B cell (primary cell): ENCODE measurements around the gene CKAP2L. TPM values are rescaled to one million over a fixed set of nuclear protein-coding genes. Genes with fewer than 3 reads are reported as not detected.

Experiments used
- ATAC-seq: fragments of 200-7000 bp; cut with Tn5 transposase; one replicate; pipeline ENCODE4 v1.10.0; 2021; ENCODE audit warnings: low read depth, mild to moderate bottlenecking, moderate number of reproducible peaks, moderate library complexity
- CTCF ChIA-PET: fragments of 350-600 bp; sonication (Branson Sonifier 250); formaldehyde crosslinking; loops from one replicate; lab custom pipeline; 2021; ENCODE audit warnings: antibody characterized with exemption, inconsistent platforms; lab: Charles Lee
- POLR2A ChIA-PET: fragments of 350-600 bp; sonication (Branson Sonifier 250); formaldehyde crosslinking; loops from one replicate; lab custom pipeline; 2021; ENCODE audit warnings: antibody characterized with exemption; lab: Charles Lee
- DNase-seq: peaks from one replicate; pipeline ENCODE4 v3.0.0; 2013
- H2AFZ ChIP-seq: 2 replicates; pipeline ENCODE4 v1.6.1; 2012; ENCODE audit warnings: mild to moderate bottlenecking, low read depth, low read length; ENCODE audit not compliant: insufficient read depth, poor library complexity, severe bottlenecking
- H3K27ac ChIP-seq, 2 donors: 1 replicate in 1 of 2; 2 replicates in 1 of 2; pipeline ENCODE4 v1.5.1; 2012 to 2013; ENCODE audit warnings: low read length in 2 of 2, mild to moderate bottlenecking in 2 of 2, moderate library complexity in 1 of 2
- H3K27me3 ChIP-seq, 4 experiments: fragments of 200-600 bp in 1 of 4; sonication (generic) in 1 of 4; replicated peaks in 1 of 4; 1 replicate in 2 of 4; 2 replicates in 2 of 4; pipeline versions ENCODE4 v1.6.1 to v1.7.0; 2013 to 2016; ENCODE audit warnings: low read length in 3 of 4, mild to moderate bottlenecking in 2 of 4, mixed read lengths in 1 of 4, moderate library complexity in 1 of 4; ENCODE audit not compliant: insufficient read depth in 4 of 4, control insufficient read depth in 3 of 4; ENCODE audit errors: control extremely low read depth in 1 of 4
- H3K36me3 ChIP-seq, 2 experiments: replicated peaks in 1 of 2; 1 replicate in 1 of 2; 2 replicates in 1 of 2; pipeline versions ENCODE4 v1.6.1 to v1.7.1; 2013; ENCODE audit warnings: low read length in 1 of 2; ENCODE audit not compliant: insufficient read depth in 2 of 2, control insufficient read depth in 1 of 2; ENCODE audit errors: control extremely low read depth in 1 of 2, extremely low read depth in 1 of 2
- H3K4me1 ChIP-seq, 2 donors: fragments of 200-600 bp in 1 of 2; sonication (generic) in 1 of 2; 1 replicate in 1 of 2; 2 replicates in 1 of 2; pipeline versions ENCODE4 v1.5.1 to v1.6.1; 2013 to 2017; ENCODE audit warnings: low read length in 2 of 2; ENCODE audit not compliant: control insufficient read depth in 2 of 2, insufficient read depth in 2 of 2
- H3K4me2 ChIP-seq: replicated peaks from 2 replicates; pipeline ENCODE3; 2012; ENCODE audit warnings: mild to moderate bottlenecking, low read depth, low read length; ENCODE audit not compliant: poor library complexity, severe bottlenecking
- H3K4me3 ChIP-seq, 5 experiments: fragments of 200-600 bp in 1 of 5; sonication (generic) in 1 of 5; 1 replicate in 3 of 5; 2 replicates in 2 of 5; pipeline versions ENCODE4 v1.5.1 to v1.7.0; 2011 to 2016; ENCODE audit warnings: low read length in 4 of 5, mild to moderate bottlenecking in 4 of 5, low read depth in 2 of 5, control low read depth in 1 of 5, moderate library complexity in 1 of 5; ENCODE audit not compliant: insufficient read depth in 1 of 5; ENCODE audit errors: control extremely low read depth in 1 of 5, extremely low read depth in 1 of 5
- H3K79me2 ChIP-seq: fragments of 200-600 bp; sonication (generic); one replicate; pipeline ENCODE4 v1.6.0; 2016; ENCODE audit warnings: low read length; ENCODE audit not compliant: control insufficient read depth, insufficient read depth
- H3K9ac ChIP-seq: fragments of 200-600 bp; sonication (generic); 2 replicates; pipeline ENCODE4 v1.6.1; 2017; ENCODE audit warnings: mild to moderate bottlenecking, low read length, moderate library complexity
- H3K9me3 ChIP-seq, 3 donors: one replicate each; pipeline versions ENCODE4 v1.6.1 to v1.7.1; 2013; ENCODE audit warnings: low read length in 2 of 3; ENCODE audit not compliant: control insufficient read depth in 2 of 3, insufficient read depth in 1 of 3; ENCODE audit errors: control extremely low read depth in 1 of 3
- H4K20me1 ChIP-seq: 2 replicates; pipeline ENCODE4 v1.6.0; 2012; ENCODE audit warnings: mild to moderate bottlenecking, low read length; ENCODE audit not compliant: insufficient read depth, control insufficient read depth, poor library complexity, severe bottlenecking
- H3K27ac Mint-ChIP-seq: one replicate; pipeline ENCODE4 v1.8.0; 2021; ENCODE audit warnings: mixed read lengths
- H3K27me3 Mint-ChIP-seq: one replicate; pipeline ENCODE4 v1.8.0; 2021; ENCODE audit warnings: mixed read lengths
- H3K4me1 Mint-ChIP-seq: one replicate; pipeline ENCODE4 v1.8.0; 2021; ENCODE audit warnings: mixed read lengths
- H3K4me3 Mint-ChIP-seq: one replicate; pipeline ENCODE4 v1.8.0; 2021; ENCODE audit warnings: mixed read lengths
- H3K9me3 Mint-ChIP-seq: one replicate; pipeline ENCODE4 v1.8.0; 2022; ENCODE audit warnings: mixed read lengths; ENCODE audit not compliant: insufficient read depth
- EZH2 ChIP-seq: IDR thresholded peaks from 2 replicates; pipeline ENCODE4 v1.6.1; 2012; ENCODE audit warnings: borderline replicate concordance, low read depth, mild to moderate bottlenecking, moderate library complexity, low read length; ENCODE audit not compliant: insufficient read depth, poor library complexity, severe bottlenecking
- WGBS: methylation state at CpG from one replicate; pipeline ENCODE4 v1.1.5; 2013; ENCODE audit warnings: missing lambda C conversion rate; ENCODE audit not compliant: insufficient coverage; 5-methylcytosine and 5-hydroxymethylcytosine counted together
- intact Hi-C: fragments of 100-400 bp; cut with micrococcal nuclease; formaldehyde crosslinking; loops from one replicate; pipeline ENCODE4 v1.10.0; 2022
- polyA plus RNA-seq: library from polyadenylated mRNA; depleted of rRNA; stranded (reverse); fragments of >200 nt; gene quantifications from 2 replicates; pipeline ENCODE4 v1.2.3, GENCODE V29; 2012
- total RNA-seq, 2 donors: library from RNA; stranded (reverse); fragments of 120-200 nt in 1 of 2; gene quantifications; 1 replicate in 1 of 2; 2 replicates in 1 of 2; pipeline versions ENCODE4 v1.2.3 to v1.2.4, GENCODE V29; 2013 to 2022
- TF ChIP-seq, protein P1 (sequence below): fragments of 200-600 bp; IDR thresholded peaks from one replicate; pipeline ENCODE4 v1.8.0; 2022; ENCODE audit warnings: antibody characterized with exemption, mild to moderate bottlenecking

Gene CKAP2L
- total and polyA plus RNA-seq, 2 donors (not counting 1 experiment from before 2014, with no cell fraction given), result 0.01 to 0.25 TPM

DNA sequence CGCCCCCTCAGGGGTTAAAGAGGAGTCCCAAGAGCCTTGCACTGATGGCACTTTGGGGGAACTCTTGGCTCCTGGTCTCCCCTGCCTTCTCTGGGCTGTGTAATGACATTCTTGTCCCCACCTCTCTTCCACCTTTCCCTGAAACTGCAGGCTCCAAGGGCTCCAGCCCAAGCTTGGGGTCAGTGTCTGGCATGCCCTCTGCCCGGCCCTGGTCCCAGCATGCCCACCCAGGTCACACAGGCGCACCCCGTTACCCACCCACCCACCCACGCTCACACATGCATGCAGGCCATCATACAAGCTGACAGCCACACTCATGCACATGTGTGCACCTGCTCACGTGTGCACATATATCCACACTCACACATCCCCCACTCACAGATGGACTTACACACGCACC, 50.5 kb downstream of the CKAP2L start:
- Histone ChIP-seq H4K20me1 (no peaks in the 10 kb centered on the region), H3K4me2 (no peak overlapping the region), H3K4me1 (peaks cover 14 to 38% of the 10 kb centered on the region in 2 donors), H3K9me3 (peaks cover 0 to 4% (median 0%) of the 10 kb centered on the region in 3 donors), H3K27ac (no peak overlapping the region), H3K79me2 (no peaks in the 10 kb centered on the region), H3K4me3 (no peak overlapping the region), H2AFZ (no peak overlapping the region), H3K36me3 (no peaks in the 10 kb centered on the region), H3K9ac (no peak overlapping the region), H3K27me3 (peaks cover 0 to 2% (median 0%) of the 10 kb centered on the region in 4 experiments)
- no peak overlapping the region for H3K27ac Mint-ChIP-seq
- CTCF ChIA-PET, result no interaction called here
- H3K4me1 Mint-ChIP-seq, result peaks cover 38% of the 10 kb centered on the region
- H3K9me3 Mint-ChIP-seq, result no peaks in the 10 kb centered on the region
- no peak overlapping the region for H3K4me3 Mint-ChIP-seq
- WGBS, result 100% methylated on average over 1 of the region's 7 CpGs
- POLR2A ChIA-PET, result no interaction called here
- intact Hi-C loops, result no loop called here
- H3K27me3 Mint-ChIP-seq, result no peaks in the 10 kb centered on the region
- ATAC-seq (no peak), DNase-seq (no peak)
- no peak for TF ChIP-seq EZH2
- TF ChIP-seq, protein P1, sequence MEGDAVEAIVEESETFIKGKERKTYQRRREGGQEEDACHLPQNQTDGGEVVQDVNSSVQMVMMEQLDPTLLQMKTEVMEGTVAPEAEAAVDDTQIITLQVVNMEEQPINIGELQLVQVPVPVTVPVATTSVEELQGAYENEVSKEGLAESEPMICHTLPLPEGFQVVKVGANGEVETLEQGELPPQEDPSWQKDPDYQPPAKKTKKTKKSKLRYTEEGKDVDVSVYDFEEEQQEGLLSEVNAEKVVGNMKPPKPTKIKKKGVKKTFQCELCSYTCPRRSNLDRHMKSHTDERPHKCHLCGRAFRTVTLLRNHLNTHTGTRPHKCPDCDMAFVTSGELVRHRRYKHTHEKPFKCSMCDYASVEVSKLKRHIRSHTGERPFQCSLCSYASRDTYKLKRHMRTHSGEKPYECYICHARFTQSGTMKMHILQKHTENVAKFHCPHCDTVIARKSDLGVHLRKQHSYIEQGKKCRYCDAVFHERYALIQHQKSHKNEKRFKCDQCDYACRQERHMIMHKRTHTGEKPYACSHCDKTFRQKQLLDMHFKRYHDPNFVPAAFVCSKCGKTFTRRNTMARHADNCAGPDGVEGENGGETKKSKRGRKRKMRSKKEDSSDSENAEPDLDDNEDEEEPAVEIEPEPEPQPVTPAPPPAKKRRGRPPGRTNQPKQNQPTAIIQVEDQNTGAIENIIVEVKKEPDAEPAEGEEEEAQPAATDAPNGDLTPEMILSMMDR, result no peak

DNA sequence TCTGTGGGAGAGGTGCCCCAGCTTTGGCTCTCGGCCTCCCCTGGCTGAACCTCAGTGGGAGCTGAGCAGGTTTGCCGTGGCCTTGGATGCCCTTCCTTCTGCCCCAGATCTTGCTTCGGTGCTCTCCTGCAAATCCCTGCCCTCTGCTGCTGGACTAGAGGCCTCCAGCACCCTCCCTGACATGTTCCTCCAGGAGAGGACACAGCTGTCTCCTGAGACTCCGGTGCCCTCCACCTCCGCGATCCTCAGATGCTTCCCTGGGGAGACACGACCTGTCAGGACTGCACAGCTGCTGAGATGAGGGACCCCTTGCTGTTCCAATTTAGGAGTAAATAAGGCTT, 50.9 kb downstream of the CKAP2L start:
- Histone ChIP-seq H3K9ac (no peak overlapping the region), H3K36me3 (no peaks in the 10 kb centered on the region), H3K79me2 (no peaks in the 10 kb centered on the region), H3K4me1 (peaks cover 17 to 40% of the 10 kb centered on the region in 2 donors), H3K4me2 (no peak overlapping the region), H3K4me3 (no peak overlapping the region), H4K20me1 (no peaks in the 10 kb centered on the region), H3K9me3 (peaks cover 0 to 4% (median 0%) of the 10 kb centered on the region in 3 donors), H3K27ac (no peak overlapping the region), H2AFZ (no peak overlapping the region), H3K27me3 (peaks cover 0 to 2% (median 0%) of the 10 kb centered on the region in 4 experiments)
- Mint-ChIP-seq H3K27me3 (no peaks in the 10 kb centered on the region), H3K4me3 (no peak overlapping the region), H3K9me3 (no peaks in the 10 kb centered on the region), H3K4me1 (peaks cover 40% of the 10 kb centered on the region), H3K27ac (no peak overlapping the region)
- intact Hi-C loops, result no loop called here
- 86% methylated on average over 6 of the region's 7 CpGs for WGBS
- ChIA-PET POLR2A (no interaction called here), CTCF (no interaction called here)
- TF ChIP-seq EZH2, result no peak
- TF ChIP-seq, protein P1, result no peak
- no peak for DNase-seq
- no peak for ATAC-seq
